Smooth muscle cell (in vitro differentiated cells): Measurements from ENCODE around the gene PLA2G6. TPM values are rescaled to one million over a fixed set of nuclear protein-coding genes. Genes with fewer than 3 reads are reported as not detected.
A peak's percentile ranks its signal among the peaks of the same experiment; 100 is the strongest.

ENCODE experiments used
- DNase-seq: peaks from one replicate; lab custom pipeline; 2025; ENCODE audit not compliant: unreplicated experiment; lab: John Stamatoyannopoulos, UW
- H2AFZ ChIP-seq: fragments of 200-600 bp; sonication (generic); 2 replicates; pipeline ENCODE4 v1.6.0; 2016; ENCODE audit warnings: antibody characterized with exemption, low read depth, mild to moderate bottlenecking
- H3F3A ChIP-seq: fragments of 200-600 bp; sonication (generic); 2 replicates; pipeline ENCODE4 v1.6.0; 2017; ENCODE audit warnings: antibody characterized with exemption, low read depth
- H3K27ac ChIP-seq: fragments of 200-600 bp; sonication (generic); 2 replicates; pipeline ENCODE4 v1.5.1; 2016; ENCODE audit warnings: low read depth, mild to moderate bottlenecking
- H3K27me3 ChIP-seq: fragments of 200-600 bp; sonication (generic); 2 replicates; pipeline ENCODE4 v1.6.1; 2016; ENCODE audit warnings: low read depth, mild to moderate bottlenecking
- H3K36me3 ChIP-seq: fragments of 200-600 bp; sonication (generic); 2 replicates; pipeline ENCODE4 v1.5.1; 2016; ENCODE audit warnings: low read depth
- H3K4me1 ChIP-seq: fragments of 200-600 bp; sonication (generic); 2 replicates; pipeline ENCODE4 v1.5.1; 2016; ENCODE audit warnings: low read depth
- H3K4me2 ChIP-seq: fragments of 200-600 bp; sonication (generic); 2 replicates; pipeline ENCODE4 v1.6.0; 2016; ENCODE audit warnings: mild to moderate bottlenecking
- H3K4me3 ChIP-seq: fragments of 200-600 bp; sonication (generic); 2 replicates; pipeline ENCODE4 v1.5.1; 2016; ENCODE audit warnings: mild to moderate bottlenecking
- H3K79me2 ChIP-seq: fragments of 200-600 bp; sonication (generic); 2 replicates; pipeline ENCODE4 v1.6.0; 2016; ENCODE audit warnings: low read depth, mild to moderate bottlenecking
- H3K9ac ChIP-seq: fragments of 200-600 bp; sonication (generic); 2 replicates; pipeline ENCODE4 v1.6.0; 2016; ENCODE audit warnings: low read depth
- H3K9me3 ChIP-seq: fragments of 200-600 bp; sonication (generic); replicated peaks from 2 replicates; pipeline ENCODE4 v1.5.1; 2016; ENCODE audit warnings: low read depth
- H4K20me1 ChIP-seq: fragments of 200-600 bp; sonication (generic); 2 replicates; pipeline ENCODE4 v1.6.0; 2016; ENCODE audit warnings: low read depth
- CTCF ChIP-seq: fragments of 200-600 bp; sonication (generic); IDR thresholded peaks from 2 replicates; pipeline ENCODE4 v1.5.1; 2017; ENCODE audit warnings: borderline replicate concordance, mild to moderate bottlenecking, antibody characterized with exemption; ENCODE audit not compliant: insufficient read depth, poor library complexity, severe bottlenecking
- WGBS: methylation state at CpG from one replicate; pipeline ENCODE4 v1.1.7; 2016; ENCODE audit warnings: low lambda C conversion rate; 5-methylcytosine and 5-hydroxymethylcytosine counted together
- polyA plus RNA-seq: library from polyadenylated mRNA; unstranded; fragments of >200 nt; fragmentation: Nextera tagmentation; extraction: Ambion mirVana; gene quantifications from 2 replicates; pipeline ENCODE4 v1.2.1, GENCODE V29; 2016
- total RNA-seq: library from RNA; depleted of rRNA; stranded (reverse); fragments of >200 nt; gene quantifications from 2 replicates; pipeline ENCODE4 v1.2.3, GENCODE V29; 2014

PLA2G6 gene
- total and polyA plus RNA-seq, 2 experiments from 2014 or later: 6.1 to 8.9 TPM

DNA sequence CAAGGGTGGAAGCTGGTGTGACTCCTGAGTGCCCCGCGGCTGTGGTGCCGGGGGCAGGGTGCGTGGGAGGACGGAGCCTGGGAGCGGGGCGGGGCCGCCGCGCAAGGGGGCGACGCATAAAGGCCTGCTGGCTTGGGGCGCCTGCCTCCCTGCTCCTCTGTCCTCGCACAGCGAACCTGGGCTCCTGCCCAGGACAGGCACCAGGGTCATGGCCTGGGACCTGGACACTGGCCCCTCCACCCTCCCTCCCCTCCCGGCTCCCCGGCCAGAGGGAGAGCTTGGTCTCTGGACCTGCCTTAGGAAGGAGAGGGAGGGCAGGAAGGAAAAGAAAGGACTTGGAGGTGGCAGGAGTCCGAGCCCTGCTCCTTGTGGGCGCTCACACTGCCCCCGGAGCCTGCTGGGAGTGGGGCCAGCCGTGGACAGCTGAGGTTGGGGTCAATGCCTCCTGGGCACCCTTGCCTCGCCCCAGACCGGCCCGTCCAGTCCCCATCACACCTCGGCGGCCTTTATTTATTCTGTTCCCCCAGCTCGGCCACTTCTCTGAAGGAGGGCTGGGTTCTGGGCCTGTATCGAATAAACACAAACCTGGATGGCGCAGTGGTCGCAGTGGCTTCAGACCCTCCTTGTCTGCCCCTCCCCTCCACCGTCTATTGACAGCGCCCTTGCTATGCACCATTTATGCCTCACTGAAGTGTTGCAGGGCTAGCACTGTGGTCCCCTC, 106.4 kb downstream of the PLA2G6 start:
- no peak for TF ChIP-seq CTCF
- 94% methylated on average over 20 of the region's 32 CpGs for WGBS
- Histone ChIP-seq H3K79me2 (no peaks in the 10 kb centered on the region), H3K4me1 (no peaks in the 10 kb centered on the region), H3K9ac (no peak overlapping the region), H3K9me3 (no peaks in the 10 kb centered on the region), H3F3A (no peaks in the 10 kb centered on the region), H3K27me3 (no peaks in the 10 kb centered on the region), H3K4me2 (no peak overlapping the region), H4K20me1 (no peaks in the 10 kb centered on the region), H3K4me3 (no peak overlapping the region), H3K27ac (no peak overlapping the region), H2AFZ (no peak overlapping the region), H3K36me3 (no peaks in the 10 kb centered on the region)
- DNase-seq: no peak

DNA sequence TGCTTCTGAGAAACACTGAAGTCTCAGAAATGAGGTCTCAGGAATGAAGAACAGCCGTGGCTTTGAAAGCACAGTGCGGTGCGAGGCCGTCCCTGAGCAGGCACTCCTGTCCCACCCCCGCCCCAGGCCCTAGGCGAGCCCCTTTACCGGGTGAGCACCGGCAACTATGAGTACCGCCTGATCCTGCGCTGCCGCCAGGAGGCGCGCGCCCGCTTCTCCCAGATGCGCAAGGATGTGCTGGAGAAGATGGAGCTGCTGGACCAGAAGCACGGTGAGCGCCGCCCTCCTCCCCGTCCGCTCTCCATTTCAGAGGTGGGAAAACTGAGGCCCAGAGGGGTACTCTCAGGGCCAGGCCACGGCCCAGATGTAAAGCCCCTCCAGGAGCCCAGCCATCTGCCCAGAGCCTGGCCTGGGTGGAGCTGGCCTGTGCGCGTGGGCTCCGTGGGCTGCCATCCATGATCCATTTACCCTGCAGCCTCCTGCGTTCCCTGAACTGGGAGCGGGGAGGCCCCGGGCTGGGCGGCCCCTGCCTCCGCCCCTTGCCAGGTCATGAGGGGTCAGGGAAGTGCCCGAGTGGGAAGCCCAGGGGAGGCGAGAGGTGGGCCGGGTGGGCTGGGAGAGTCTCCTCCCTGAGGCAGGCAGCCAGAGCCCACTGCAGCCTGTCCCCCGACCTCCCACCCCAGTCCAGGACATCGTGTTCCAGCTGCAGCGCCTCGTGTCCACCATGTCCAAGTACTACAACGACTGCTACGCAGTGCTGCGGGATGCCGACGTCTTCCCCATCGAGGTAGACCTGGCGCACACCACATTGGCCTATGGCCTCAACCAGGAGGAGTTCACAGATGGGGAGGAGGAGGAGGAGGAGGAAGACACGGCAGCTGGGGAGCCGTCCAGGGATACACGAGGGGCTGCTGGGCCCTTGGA, 107.2 kb downstream of the PLA2G6 start:
- H3K4me3 ChIP-seq: no peak overlapping the region
- peak; percentile 53 for TF ChIP-seq CTCF
- H3K27me3 ChIP-seq: no peaks in the 10 kb centered on the region
- no peaks in the 10 kb centered on the region for H3F3A ChIP-seq
- no peaks in the 10 kb centered on the region for H4K20me1 ChIP-seq
- H3K9ac ChIP-seq: no peak overlapping the region
- WGBS: 76% methylated on average over 40 of the region's 47 CpGs
- no peaks in the 10 kb centered on the region for H3K36me3 ChIP-seq
- H3K79me2 ChIP-seq: no peaks in the 10 kb centered on the region
- H3K9me3 ChIP-seq: no peaks in the 10 kb centered on the region
- no peaks in the 10 kb centered on the region for H3K4me1 ChIP-seq
- H2AFZ ChIP-seq: no peak overlapping the region
- no peak overlapping the region for H3K27ac ChIP-seq
- no peak for DNase-seq
- H3K4me2 ChIP-seq: no peak overlapping the region

GRCh38 chr22:38073150-38074130, 108.2 kb downstream of the PLA2G6 start:
- Histone ChIP-seq H3K4me2 (no peak overlapping the region), H3K27ac (no peak overlapping the region), H3K27me3 (no peaks in the 10 kb centered on the region), H2AFZ (no peak overlapping the region), H3F3A (no peaks in the 10 kb centered on the region), H3K79me2 (no peaks in the 10 kb centered on the region), H3K9ac (no peak overlapping the region), H3K36me3 (no peaks in the 10 kb centered on the region), H3K4me3 (no peak overlapping the region), H3K4me1 (no peaks in the 10 kb centered on the region), H3K9me3 (no peaks in the 10 kb centered on the region), H4K20me1 (no peaks in the 10 kb centered on the region)
- TF ChIP-seq CTCF: no peak
- 97% methylated on average over 28 of the region's 28 CpGs for WGBS
- DNase-seq: no peak
